ENCODE results near the gene ATP8A2. TPM values are rescaled to one million over a fixed set of nuclear protein-coding genes. Genes with fewer than 3 reads are reported as not detected.

Gene ATP8A2
- total and polyA plus RNA-seq, 10 of the 15 experiments (the other 5 are each of a cell fraction or from before 2014, with no cell fraction given): 0.01 to 0.04 (median 0.04) TPM; not detected in 7

DNA sequence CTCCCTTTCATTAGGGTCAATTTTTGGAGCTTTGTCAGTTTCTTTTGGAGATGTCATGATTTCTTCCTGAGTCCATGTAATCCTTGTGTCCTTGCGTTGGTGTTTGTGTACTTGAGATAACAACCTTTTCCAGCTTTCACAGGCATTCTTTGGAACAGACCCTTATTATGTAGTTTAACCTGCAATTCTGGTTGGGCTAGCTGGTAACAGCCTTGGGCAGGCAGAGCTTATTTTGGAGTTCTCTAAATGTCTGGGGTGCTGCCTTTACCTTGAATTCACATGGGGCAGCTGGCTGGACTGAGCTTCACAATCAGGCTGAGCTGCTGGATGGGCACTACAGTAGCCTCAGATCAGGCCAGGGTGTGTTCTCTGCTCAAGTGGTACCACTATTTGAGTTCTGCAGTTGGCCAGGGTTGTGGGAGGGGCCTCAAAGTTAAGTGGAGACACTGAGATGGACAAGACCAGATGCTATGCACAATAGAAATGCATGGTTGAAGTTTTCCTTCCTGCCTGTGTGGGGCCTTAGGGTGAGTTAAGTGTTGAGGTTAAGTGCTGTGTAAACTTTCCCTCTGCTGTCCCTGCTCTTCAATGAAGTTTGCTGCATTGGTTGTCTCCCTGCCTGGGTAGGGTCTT, 277.3 kb downstream of the ATP8A2 start:
- no peak for FAIRE-seq

More for the DNA sequence above, 277.3 kb downstream of the ATP8A2 start:
- Histone ChIP-seq H4K20me1 (ENCODE audit: control insufficient read depth, insufficient read depth) (no peaks in the 10 kb centered on the region), H2AFZ (ENCODE audit: control insufficient read depth, low read depth, low read length) (no peak overlapping the region), H3K4me1 (ENCODE audit: control insufficient read depth, insufficient read depth, low read length) (no peaks in the 10 kb centered on the region), H3K36me3 (ENCODE audit: control insufficient read depth in 2 of 2, insufficient read depth in 2 of 2, low read length in 1 of 2) (no peaks in the 10 kb centered on the region), H3K4me2 (ENCODE audit: control insufficient read depth, insufficient read depth) (no peak overlapping the region), H3K9ac (ENCODE audit: control insufficient read depth, insufficient read depth, low read length) (no peak overlapping the region), H3K27ac (ENCODE audit: control insufficient read depth, insufficient read depth) (no peak overlapping the region), H3K27me3 (replicated peaks in 1 of 2; ENCODE audit: control insufficient read depth in 2 of 2, insufficient read depth in 2 of 2, low read length in 1 of 2) (no peaks in the 10 kb centered on the region), H3K4me3 (no peak overlapping the region), H3K79me2 (ENCODE audit: control insufficient read depth, insufficient read depth, low read length) (no peaks in the 10 kb centered on the region), H3K9me3 (replicated peaks; ENCODE audit: control insufficient read depth, insufficient read depth, low read length) (no peaks in the 10 kb centered on the region)
- ATAC-seq (no peak), DNase-seq (ENCODE audit: low read depth, low spot score) (no peak)
- SMC1A ChIA-PET (ENCODE audit: uncharacterized antibody, unreplicated experiment): no interaction called here
- 86% methylated on average over 1 of the region's 1 CpG for WGBS (ENCODE audit: insufficient coverage, insufficient replicate concordance, low lambda C conversion rate, missing lambda C conversion rate)
- TF ChIP-seq SP1 (IDR thresholded peaks at IDR 0.05; ENCODE audit: low read depth, low read length) (no peak), RAD51 (IDR thresholded peaks at IDR 0.05) (no peak), DPF2 (IDR thresholded peaks at IDR 0.05) (no peak), JUND (IDR thresholded peaks at IDR 0.05; ENCODE audit: low read depth, low read length) (no peak), RUNX3 (IDR thresholded peaks at IDR 0.05; ENCODE audit: low read length) (no peak), IKZF2 (IDR thresholded peaks at IDR 0.05) (no peak), CEBPB (IDR thresholded peaks at IDR 0.05; ENCODE audit: borderline replicate concordance in 1 of 2, low read depth in 2 of 2, low read length in 2 of 2) (no peak), ATF7 (IDR thresholded peaks at IDR 0.05; ENCODE audit: low read depth) (no peak), EP300 (IDR thresholded peaks at IDR 0.05; ENCODE audit: borderline replicate concordance in 1 of 2, control insufficient read depth in 1 of 2, low read depth in 2 of 2, low read length in 2 of 2) (no peak), GABPA (IDR thresholded peaks at IDR 0.05; ENCODE audit: low read depth) (no peak), STAT1 (conservative IDR thresholded peaks at IDR 0.05) (no peak), SREBF1 (IDR thresholded peaks at IDR 0.05; ENCODE audit: low read length) (no peak), POU2F2 (IDR thresholded peaks at IDR 0.05; ENCODE audit: borderline replicate concordance, low read depth, low read length) (no peak), NR2C2 (IDR thresholded peaks at IDR 0.05; ENCODE audit: borderline replicate concordance, control insufficient read depth, insufficient read length, low read depth) (no peak), KLF5 (IDR thresholded peaks at IDR 0.05; ENCODE audit: partially characterized antibody) (no peak)
- TF ChIP-seq, protein P1, sequence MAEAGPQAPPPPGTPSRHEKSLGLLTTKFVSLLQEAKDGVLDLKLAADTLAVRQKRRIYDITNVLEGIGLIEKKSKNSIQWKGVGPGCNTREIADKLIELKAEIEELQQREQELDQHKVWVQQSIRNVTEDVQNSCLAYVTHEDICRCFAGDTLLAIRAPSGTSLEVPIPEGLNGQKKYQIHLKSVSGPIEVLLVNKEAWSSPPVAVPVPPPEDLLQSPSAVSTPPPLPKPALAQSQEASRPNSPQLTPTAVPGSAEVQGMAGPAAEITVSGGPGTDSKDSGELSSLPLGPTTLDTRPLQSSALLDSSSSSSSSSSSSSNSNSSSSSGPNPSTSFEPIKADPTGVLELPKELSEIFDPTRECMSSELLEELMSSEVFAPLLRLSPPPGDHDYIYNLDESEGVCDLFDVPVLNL (IDR thresholded peaks at IDR 0.05; ENCODE audit: low read depth, low read length): no peak
- TF ChIP-seq, protein P2, sequence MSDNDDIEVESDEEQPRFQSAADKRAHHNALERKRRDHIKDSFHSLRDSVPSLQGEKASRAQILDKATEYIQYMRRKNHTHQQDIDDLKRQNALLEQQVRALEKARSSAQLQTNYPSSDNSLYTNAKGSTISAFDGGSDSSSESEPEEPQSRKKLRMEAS (IDR thresholded peaks at IDR 0.05; ENCODE audit: low read depth, low read length): no peak
- TF ChIP-seq, protein P3, sequence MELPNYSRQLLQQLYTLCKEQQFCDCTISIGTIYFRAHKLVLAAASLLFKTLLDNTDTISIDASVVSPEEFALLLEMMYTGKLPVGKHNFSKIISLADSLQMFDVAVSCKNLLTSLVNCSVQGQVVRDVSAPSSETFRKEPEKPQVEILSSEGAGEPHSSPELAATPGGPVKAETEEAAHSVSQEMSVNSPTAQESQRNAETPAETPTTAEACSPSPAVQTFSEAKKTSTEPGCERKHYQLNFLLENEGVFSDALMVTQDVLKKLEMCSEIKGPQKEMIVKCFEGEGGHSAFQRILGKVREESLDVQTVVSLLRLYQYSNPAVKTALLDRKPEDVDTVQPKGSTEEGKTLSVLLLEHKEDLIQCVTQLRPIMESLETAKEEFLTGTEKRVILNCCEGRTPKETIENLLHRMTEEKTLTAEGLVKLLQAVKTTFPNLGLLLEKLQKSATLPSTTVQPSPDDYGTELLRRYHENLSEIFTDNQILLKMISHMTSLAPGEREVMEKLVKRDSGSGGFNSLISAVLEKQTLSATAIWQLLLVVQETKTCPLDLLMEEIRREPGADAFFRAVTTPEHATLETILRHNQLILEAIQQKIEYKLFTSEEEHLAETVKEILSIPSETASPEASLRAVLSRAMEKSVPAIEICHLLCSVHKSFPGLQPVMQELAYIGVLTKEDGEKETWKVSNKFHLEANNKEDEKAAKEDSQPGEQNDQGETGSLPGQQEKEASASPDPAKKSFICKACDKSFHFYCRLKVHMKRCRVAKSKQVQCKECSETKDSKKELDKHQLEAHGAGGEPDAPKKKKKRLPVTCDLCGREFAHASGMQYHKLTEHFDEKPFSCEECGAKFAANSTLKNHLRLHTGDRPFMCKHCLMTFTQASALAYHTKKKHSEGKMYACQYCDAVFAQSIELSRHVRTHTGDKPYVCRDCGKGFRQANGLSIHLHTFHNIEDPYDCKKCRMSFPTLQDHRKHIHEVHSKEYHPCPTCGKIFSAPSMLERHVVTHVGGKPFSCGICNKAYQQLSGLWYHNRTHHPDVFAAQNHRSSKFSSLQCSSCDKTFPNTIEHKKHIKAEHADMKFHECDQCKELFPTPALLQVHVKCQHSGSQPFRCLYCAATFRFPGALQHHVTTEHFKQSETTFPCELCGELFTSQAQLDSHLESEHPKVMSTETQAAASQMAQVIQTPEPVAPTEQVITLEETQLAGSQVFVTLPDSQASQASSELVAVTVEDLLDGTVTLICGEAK (IDR thresholded peaks at IDR 0.05; ENCODE audit: borderline replicate concordance): no peak
- intact Hi-C loops (cut with micrococcal nuclease; ENCODE audit: unreplicated experiment): no loop called here
- POLR2A ChIA-PET: no interaction called here
- no TSS peak for BruUV-seq (replicated peaks)
- RAD21 ChIA-PET (ENCODE audit: unreplicated experiment): no interaction called here
- CTCF ChIA-PET: no interaction called here
- in situ Hi-C loops (cut with MboI): no loop called here

Data from GM12878 (cell line).